Measurements from ENCODE around the gene CORO2B. TPM values are rescaled to one million over a fixed set of nuclear protein-coding genes. Genes with fewer than 3 reads are reported as not detected.

CORO2B gene
- polyA plus RNA-seq, 1 of the 3 experiments (the other 2 are of a cell fraction), result 3.6 TPM

DNA sequence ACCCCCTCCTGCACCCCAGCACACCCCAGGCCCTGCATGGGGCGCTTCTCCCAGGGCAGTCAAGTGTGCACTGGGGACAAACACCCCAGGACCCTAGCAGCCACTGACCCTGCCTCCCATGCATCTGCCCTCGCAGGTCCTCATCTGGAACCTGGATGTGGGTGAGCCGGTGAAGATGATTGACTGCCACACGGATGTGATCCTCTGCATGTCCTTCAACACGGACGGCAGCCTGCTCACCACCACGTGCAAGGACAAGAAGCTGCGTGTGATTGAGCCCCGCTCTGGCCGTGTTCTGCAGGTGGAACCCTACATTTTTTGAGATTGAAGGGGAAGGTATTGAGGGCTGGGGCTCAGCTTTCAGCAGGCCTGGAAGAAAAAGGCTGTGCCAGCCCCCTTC lies 132.6 kb downstream of the CORO2B start:
- no peak for DNase-seq
- no peaks in the 10 kb centered on the region for H3F3A ChIP-seq (replicated peaks; ENCODE audit: insufficient read depth)
- H3K4me2 ChIP-seq, result no peak overlapping the region
- no peak overlapping the region for H3K27ac ChIP-seq (ENCODE audit: low read depth in 2 of 2, low read length in 1 of 2)
- H3K4me3 ChIP-seq (ENCODE audit: low read depth in 2 of 2, low read length in 1 of 2), result no peak overlapping the region
- ChIA-PET POLR2A (no interaction called here), CTCF (no interaction called here)
- H3K36me3 ChIP-seq (replicated peaks in 1 of 2; ENCODE audit: control insufficient read depth in 1 of 2, insufficient read depth in 2 of 2, low read length in 1 of 2), result no peaks in the 10 kb centered on the region
- no peaks in the 10 kb centered on the region for H3K9me3 ChIP-seq
- peaks cover 0 to 3% of the 10 kb centered on the region in 2 experiments; a peak in 1 of 4 replicates for H3K4me1 ChIP-seq (ENCODE audit: control insufficient read depth in 1 of 2, insufficient read depth in 2 of 2, low read depth in 1 of 2, low read length in 1 of 2)
- WGBS (ENCODE audit: low lambda C conversion rate), result 91% methylated on average over 8 of the region's 10 CpGs
- H3K27me3 ChIP-seq (ENCODE audit: insufficient read depth), result no peaks in the 10 kb centered on the region
- no peaks in the 10 kb centered on the region for H4K20me1 ChIP-seq (ENCODE audit: insufficient read depth)
- no peak overlapping the region for H3K9ac ChIP-seq
- H3K9me2 ChIP-seq, result no peaks in the 10 kb centered on the region
- no peaks in the 10 kb centered on the region for H3K79me2 ChIP-seq (ENCODE audit: insufficient read depth)
- TF ChIP-seq, protein P1, sequence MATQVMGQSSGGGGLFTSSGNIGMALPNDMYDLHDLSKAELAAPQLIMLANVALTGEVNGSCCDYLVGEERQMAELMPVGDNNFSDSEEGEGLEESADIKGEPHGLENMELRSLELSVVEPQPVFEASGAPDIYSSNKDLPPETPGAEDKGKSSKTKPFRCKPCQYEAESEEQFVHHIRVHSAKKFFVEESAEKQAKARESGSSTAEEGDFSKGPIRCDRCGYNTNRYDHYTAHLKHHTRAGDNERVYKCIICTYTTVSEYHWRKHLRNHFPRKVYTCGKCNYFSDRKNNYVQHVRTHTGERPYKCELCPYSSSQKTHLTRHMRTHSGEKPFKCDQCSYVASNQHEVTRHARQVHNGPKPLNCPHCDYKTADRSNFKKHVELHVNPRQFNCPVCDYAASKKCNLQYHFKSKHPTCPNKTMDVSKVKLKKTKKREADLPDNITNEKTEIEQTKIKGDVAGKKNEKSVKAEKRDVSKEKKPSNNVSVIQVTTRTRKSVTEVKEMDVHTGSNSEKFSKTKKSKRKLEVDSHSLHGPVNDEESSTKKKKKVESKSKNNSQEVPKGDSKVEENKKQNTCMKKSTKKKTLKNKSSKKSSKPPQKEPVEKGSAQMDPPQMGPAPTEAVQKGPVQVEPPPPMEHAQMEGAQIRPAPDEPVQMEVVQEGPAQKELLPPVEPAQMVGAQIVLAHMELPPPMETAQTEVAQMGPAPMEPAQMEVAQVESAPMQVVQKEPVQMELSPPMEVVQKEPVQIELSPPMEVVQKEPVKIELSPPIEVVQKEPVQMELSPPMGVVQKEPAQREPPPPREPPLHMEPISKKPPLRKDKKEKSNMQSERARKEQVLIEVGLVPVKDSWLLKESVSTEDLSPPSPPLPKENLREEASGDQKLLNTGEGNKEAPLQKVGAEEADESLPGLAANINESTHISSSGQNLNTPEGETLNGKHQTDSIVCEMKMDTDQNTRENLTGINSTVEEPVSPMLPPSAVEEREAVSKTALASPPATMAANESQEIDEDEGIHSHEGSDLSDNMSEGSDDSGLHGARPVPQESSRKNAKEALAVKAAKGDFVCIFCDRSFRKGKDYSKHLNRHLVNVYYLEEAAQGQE (IDR thresholded peaks at IDR 0.05; ENCODE audit: low read depth, low read length), result no peak
- TF ChIP-seq FOXJ3 (CRISPR knock-in tag; IDR thresholded peaks at IDR 0.05) (no peak), SIN3A (IDR thresholded peaks at IDR 0.05; ENCODE audit: borderline replicate concordance, low read depth, low read length) (no peak), TAF1 (IDR thresholded peaks at IDR 0.05; ENCODE audit: borderline replicate concordance, low read depth, low read length) (no peak), GABPA (IDR thresholded peaks at IDR 0.05; ENCODE audit: low read depth) (no peak), RCOR1 (IDR thresholded peaks at IDR 0.05; ENCODE audit: low read length) (no peak), ELF1 (IDR thresholded peaks at IDR 0.05) (no peak)
- TF ChIP-seq, protein P2, sequence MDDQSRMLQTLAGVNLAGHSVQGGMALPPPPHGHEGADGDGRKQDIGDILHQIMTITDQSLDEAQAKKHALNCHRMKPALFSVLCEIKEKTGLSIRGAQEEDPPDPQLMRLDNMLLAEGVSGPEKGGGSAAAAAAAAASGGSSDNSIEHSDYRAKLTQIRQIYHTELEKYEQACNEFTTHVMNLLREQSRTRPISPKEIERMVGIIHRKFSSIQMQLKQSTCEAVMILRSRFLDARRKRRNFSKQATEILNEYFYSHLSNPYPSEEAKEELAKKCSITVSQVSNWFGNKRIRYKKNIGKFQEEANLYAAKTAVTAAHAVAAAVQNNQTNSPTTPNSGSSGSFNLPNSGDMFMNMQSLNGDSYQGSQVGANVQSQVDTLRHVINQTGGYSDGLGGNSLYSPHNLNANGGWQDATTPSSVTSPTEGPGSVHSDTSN (IDR thresholded peaks at IDR 0.05), result no peak
- TF ChIP-seq, protein P3, sequence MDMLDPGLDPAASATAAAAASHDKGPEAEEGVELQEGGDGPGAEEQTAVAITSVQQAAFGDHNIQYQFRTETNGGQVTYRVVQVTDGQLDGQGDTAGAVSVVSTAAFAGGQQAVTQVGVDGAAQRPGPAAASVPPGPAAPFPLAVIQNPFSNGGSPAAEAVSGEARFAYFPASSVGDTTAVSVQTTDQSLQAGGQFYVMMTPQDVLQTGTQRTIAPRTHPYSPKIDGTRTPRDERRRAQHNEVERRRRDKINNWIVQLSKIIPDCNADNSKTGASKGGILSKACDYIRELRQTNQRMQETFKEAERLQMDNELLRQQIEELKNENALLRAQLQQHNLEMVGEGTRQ (IDR thresholded peaks at IDR 0.05; ENCODE audit: borderline replicate concordance, low read depth, low read length), result no peak
- TF ChIP-seq, protein P4, sequence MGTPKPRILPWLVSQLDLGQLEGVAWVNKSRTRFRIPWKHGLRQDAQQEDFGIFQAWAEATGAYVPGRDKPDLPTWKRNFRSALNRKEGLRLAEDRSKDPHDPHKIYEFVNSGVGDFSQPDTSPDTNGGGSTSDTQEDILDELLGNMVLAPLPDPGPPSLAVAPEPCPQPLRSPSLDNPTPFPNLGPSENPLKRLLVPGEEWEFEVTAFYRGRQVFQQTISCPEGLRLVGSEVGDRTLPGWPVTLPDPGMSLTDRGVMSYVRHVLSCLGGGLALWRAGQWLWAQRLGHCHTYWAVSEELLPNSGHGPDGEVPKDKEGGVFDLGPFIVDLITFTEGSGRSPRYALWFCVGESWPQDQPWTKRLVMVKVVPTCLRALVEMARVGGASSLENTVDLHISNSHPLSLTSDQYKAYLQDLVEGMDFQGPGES (IDR thresholded peaks at IDR 0.05; ENCODE audit: low read depth, low read length), result no peak
- TF ChIP-seq, protein P5, sequence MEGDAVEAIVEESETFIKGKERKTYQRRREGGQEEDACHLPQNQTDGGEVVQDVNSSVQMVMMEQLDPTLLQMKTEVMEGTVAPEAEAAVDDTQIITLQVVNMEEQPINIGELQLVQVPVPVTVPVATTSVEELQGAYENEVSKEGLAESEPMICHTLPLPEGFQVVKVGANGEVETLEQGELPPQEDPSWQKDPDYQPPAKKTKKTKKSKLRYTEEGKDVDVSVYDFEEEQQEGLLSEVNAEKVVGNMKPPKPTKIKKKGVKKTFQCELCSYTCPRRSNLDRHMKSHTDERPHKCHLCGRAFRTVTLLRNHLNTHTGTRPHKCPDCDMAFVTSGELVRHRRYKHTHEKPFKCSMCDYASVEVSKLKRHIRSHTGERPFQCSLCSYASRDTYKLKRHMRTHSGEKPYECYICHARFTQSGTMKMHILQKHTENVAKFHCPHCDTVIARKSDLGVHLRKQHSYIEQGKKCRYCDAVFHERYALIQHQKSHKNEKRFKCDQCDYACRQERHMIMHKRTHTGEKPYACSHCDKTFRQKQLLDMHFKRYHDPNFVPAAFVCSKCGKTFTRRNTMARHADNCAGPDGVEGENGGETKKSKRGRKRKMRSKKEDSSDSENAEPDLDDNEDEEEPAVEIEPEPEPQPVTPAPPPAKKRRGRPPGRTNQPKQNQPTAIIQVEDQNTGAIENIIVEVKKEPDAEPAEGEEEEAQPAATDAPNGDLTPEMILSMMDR (IDR thresholded peaks at IDR 0.05), result no peak
- H2AFZ ChIP-seq (ENCODE audit: low read depth), result no peak overlapping the region
